Posterior vena cava (tissue), 2 donors: ENCODE measurements around the gene GPRASP2. TPM values are rescaled to one million over a fixed set of nuclear protein-coding genes. Genes with fewer than 3 reads are reported as not detected.
A peak's percentile ranks its signal among the peaks of the same experiment; 100 is the strongest.
"Not testable (repeated sequence)": the region's sequence is repeated elsewhere in the genome, so short reads cannot be mapped to it uniquely, and the experiment has no call there.

ENCODE experiments used
- DNase-seq: peaks from one replicate; pipeline ENCODE4 v3.0.0-alpha.2; 2020; ENCODE audit warnings: low spot score
- intact Hi-C, 2 donors: fragments of 100-400 bp; cut with DNase I; formaldehyde crosslinking; loops; one replicate each; pipeline versions ENCODE4 v1.14.1 to v1.14.2; 2022 to 2023
- long read RNA-seq, 2 donors: library from polyadenylated mRNA; unstranded; transcript quantifications; one replicate each; pipeline ENCODE4 v2.0.0, GENCODE V29; 2020 to 2021
- total RNA-seq, 2 donors: library from RNA; stranded (reverse); fragmentation: NEBNext Ultra II Directional; extraction: Animal tissue kit (Norgen Biotek cat#: 25700); gene quantifications; one replicate each; pipeline ENCODE4 v1.2.1, GENCODE V29; 2021
- donor health status: DM: yes; HTN: yes; CAD: no.
- donor health status: DM: yes; HTN: yes; CAD: no.

GPRASP2 gene
- total RNA-seq, result 10 to 100 TPM in 1 of 2 donors, 1 to 10 TPM in 1; 9.3 to 11.5 TPM
- long read RNA-seq, donor 1, partial matches to known transcripts, result 1 of 8 reads
- long read RNA-seq, donor 1, other reads (novel, unspliced or antisense), result 4 of 8 reads
- long read RNA-seq, donor 2, partial matches to known transcripts, result 1 of 3 reads
- long read RNA-seq, donor 2, other reads (novel, unspliced or antisense), result 1 of 3 reads

DNA sequence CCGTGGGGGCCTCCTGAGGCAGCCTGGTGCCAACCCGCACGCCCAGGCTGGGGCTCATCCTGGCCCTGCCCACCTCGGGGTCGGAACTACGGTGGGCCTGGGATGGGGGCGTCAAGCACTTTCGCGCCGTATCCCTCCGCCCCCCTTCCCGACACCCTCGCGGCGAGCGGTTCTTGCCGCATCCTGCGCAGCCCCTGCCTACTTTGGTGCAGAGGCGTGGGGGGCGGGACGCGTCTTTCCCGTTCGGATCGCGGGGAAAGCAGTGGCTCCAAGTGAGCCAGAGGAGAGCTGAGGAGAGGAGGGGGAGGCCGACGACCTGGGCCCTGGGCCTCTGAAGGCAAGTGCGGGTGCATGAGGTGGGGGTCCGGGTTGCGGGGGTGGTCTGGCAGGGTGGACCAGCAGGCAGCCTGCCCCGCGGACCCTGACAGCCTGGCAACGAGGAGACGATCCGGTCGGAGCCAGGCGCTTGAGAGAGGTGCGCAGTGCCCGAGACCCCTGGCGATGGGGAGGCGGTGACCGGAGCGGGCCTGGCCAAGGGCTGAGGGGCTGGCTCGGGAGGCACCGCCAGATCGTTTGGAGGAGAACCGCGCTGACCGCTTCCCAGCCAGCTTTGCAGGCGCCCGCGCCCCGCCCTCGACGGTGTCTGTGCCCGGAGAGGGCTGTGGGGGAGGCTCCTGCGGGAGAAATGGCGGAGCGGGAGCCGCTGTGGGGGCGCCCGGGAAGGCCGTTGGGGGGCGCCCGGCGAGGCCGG is at the start of gene GPRASP2:
GPRASP2 (plus strand) TSS at position 233 of the 751 bp plus-strand sequence. CDS start 2,422 bp downstream, outside the sequence.
- peak; percentile 85 for DNase-seq
- intact Hi-C loops, result loop anchor here in 1 of 2 donors (5.0 kb wide), 1 partner anchor 1400 kb away; the partner anchor contains the start of gene ZCCHC18

GRCh38 chrX:102663820-102664219 is 48.4 kb upstream of the GPRASP2 start:
- intact Hi-C loops, DNase-seq: not testable (repeated sequence)

DNA sequence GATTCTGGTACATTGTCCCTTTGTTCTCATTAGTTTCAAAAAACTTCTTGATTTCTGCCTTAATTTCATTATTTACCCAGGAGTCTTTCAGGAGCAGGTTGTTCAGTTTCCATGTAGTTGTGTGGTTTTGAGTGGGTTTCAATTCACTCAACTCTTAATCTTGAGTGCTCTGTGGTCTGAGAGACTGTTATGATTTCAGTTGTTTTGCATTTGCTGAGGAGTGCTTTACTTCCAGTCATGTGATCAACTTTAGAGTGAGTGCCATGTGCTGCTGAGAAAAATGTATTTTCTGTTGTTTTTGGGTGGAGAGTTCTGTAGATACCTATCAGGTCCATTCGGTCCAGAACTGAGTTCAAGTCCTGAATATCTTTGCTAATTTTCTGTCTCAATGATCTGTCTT is 45.2 kb upstream of the GPRASP2 start:
- intact Hi-C loops, DNase-seq: not testable (repeated sequence)

GRCh38 chrX:102669526-102669925 is 42.7 kb upstream of the GPRASP2 start:
- intact Hi-C loops, result no loop called here
- no peak for DNase-seq

DNA sequence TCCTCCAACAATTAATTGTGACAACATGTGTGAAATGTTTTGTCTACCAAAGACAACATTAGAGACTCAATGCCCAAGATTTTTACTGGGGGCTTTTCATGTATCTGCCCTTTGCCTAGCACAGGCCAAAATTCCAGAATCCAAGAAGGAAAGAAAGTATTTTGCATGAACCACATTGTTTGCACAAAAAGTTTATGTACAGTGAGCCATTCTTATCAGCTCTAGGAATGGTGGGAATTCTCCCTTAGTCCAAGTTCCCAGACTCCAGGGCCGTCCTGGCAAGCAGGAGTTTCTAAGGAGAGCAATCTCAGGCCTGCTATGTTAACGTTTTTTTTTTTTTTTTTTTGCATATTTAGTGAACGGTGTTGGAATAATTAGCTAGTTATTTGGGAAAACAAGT is 39.4 kb upstream of the GPRASP2 start:
- no peak for DNase-seq
- intact Hi-C loops, result no loop called here

GRCh38 chrX:102677479-102677878 is 34.8 kb upstream of the GPRASP2 start:
- DNase-seq, intact Hi-C loops: not testable (repeated sequence)

- DNase-seq, result no peak
- intact Hi-C loops, result no loop called here
Observed at GRCh38 chrX:102684772-102685520, 27.3 kb upstream of the GPRASP2 start.

DNA sequence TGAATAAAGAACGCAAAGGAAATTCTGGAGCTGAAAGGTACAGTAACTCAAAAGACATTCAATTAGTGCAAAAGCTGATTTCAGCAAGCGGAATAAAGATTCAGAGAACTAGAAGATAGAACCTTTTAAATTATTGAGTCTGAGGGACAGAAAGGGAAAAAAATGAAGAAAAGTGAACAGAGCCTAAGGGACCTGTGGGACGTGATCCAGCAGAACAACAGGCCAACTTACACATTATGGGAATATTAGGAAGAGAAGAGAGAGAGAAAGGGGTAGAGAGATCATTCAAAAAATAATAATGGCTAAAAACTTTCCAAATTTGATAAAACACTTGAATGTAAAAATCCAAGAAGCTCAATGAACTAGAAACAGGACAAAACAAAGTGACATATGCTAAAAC is 17.5 kb upstream of the GPRASP2 start:
- intact Hi-C loops, result no loop called here

DNA sequence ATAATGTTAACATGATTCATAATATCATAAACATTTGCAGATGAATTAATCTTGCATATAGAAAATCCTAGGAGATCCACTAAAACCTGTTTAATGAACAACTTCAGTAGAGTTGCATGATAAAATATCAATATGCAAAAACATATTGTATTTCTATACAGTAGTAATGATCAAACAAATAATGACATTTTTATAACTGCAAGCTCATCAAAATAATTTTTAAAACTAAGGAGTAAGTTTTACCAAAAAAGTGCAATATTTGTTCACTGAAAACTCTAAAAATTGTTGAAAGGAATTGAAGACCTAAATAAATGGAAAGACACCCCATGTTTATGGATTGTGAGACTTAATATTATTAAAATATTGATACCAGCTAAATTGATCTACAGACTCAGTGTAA is 15.9 kb upstream of the GPRASP2 start:
- no peak for DNase-seq
- intact Hi-C loops, result no loop called here

More for the DNA sequence above, 17.5 kb upstream of the GPRASP2 start:
- DNase-seq, result no peak

DNA sequence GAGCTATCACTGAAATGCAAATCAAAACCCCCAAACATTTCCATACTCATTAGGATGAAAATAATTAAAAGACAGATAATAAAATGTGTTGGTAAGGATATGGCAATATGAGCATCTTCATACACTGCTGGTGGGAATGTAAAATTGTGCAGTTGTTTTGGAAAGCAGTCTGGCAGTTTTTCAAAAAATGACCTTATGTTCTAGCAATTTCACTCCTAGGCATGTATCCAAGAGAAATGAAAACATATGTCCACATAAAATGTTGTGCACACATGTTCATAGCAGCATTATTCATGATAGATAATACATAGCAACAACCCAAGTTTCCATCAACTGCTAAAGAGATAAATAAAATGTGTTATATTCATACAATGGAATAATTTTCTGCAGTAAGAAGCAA is 14.8 kb upstream of the GPRASP2 start:
- DNase-seq, result no peak
- intact Hi-C loops, result no loop called here

DNA sequence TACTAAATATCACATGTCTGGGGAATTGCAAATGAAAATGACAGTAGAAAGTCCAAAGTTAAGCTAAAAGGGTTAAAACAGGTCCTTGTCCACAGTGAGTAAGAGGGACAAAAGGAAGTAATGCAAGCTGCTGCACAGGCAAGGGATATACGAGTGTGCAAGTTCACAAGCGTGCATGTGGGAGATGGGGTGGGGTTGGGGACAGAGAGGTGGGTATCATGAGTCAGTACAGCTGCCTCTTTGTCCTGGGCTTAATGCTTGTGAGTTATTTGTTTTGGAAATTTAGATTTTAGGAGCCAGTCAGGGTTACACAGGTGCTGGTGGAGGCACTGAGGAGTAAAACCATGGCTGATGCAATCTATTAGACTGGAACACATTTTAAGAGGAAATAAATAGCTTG is 3.3 kb upstream of the GPRASP2 start:
- no peak for DNase-seq
- intact Hi-C loops, result no loop called here

DNA sequence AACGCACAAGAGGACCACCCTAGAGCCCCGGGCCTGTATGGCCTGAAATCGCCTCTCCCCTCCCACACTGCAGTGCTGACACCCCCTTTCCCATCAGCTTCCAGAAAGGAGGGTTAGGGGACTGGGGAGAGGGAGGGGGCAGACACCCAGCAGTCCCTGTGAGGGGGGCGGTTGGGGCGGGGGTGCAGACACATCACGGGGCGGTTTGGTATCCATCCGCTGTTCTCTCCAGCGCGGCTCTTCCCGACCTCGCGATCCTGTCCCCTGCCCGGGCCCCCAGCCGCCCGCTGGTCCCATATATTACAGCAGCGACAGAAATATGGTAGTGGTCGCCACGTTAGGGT is 404 bp upstream of the GPRASP2 start:
- intact Hi-C loops, result loop anchor here in 1 of 2 donors (5.0 kb wide), 1 partner anchor 1400 kb away; the partner anchor contains the start of gene ZCCHC18
- DNase-seq, result no peak

DNA sequence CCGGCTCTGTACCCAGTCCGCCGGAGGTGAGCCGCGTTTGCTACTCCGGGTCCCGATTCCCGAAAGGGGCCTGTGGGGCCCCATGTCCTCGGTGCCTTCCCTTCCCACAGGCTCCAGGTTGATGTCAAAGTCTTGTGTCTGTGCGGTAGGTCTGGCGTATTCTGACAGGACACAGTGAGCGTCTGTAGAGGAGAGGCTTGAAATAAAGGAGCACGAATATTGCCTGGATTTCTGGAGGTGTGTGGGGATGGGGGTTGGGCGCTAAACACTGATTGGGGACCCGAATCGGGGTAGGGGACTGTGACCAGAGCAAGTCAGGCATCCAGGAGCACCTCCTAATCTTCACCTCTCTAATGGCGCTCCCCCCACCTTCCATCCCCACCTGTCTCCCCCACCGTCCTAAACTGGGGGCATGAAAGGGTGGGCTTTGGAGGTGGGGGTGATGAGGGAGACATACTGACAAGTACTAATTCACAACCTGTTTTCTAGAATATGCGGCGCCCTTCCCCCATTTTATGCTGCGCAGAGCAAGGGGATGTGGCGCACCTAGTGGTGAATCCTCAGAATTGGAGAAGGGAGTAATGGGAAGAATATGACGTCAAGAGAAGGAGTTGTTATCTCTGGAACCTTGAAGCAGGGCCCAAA is 855 bp downstream of the GPRASP2 start:
- no peak for DNase-seq
- intact Hi-C loops, result loop anchor here in 1 of 2 donors (5.0 kb wide), 1 partner anchor 1399 kb away; the partner anchor contains the start of gene ZCCHC18

GRCh38 chrX:102714994-102715393 is 2.7 kb downstream of the GPRASP2 start:
- no peak for DNase-seq
- intact Hi-C loops, result loop anchor here in 1 of 2 donors (5.0 kb wide), 1 partner anchor 1397 kb away; the partner anchor contains the start of gene ZCCHC18

DNA sequence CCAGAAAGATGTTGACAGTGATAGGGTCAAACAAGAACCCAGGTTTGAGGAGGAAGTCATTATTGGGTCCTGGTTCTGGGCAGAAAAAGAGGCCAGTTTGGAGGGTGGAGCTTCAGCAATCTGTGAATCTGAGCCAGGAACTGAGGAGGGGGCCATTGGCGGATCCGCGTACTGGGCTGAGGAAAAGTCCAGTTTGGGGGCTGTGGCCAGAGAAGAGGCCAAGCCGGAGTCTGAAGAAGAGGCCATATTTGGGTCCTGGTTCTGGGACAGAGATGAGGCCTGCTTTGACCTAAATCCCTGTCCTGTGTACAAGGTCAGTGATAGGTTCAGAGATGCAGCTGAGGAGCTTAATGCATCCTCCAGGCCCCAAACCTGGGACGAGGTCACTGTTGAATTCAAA is 3.7 kb downstream of the GPRASP2 start:
- DNase-seq, result no peak
- intact Hi-C loops, result no loop called here

DNA sequence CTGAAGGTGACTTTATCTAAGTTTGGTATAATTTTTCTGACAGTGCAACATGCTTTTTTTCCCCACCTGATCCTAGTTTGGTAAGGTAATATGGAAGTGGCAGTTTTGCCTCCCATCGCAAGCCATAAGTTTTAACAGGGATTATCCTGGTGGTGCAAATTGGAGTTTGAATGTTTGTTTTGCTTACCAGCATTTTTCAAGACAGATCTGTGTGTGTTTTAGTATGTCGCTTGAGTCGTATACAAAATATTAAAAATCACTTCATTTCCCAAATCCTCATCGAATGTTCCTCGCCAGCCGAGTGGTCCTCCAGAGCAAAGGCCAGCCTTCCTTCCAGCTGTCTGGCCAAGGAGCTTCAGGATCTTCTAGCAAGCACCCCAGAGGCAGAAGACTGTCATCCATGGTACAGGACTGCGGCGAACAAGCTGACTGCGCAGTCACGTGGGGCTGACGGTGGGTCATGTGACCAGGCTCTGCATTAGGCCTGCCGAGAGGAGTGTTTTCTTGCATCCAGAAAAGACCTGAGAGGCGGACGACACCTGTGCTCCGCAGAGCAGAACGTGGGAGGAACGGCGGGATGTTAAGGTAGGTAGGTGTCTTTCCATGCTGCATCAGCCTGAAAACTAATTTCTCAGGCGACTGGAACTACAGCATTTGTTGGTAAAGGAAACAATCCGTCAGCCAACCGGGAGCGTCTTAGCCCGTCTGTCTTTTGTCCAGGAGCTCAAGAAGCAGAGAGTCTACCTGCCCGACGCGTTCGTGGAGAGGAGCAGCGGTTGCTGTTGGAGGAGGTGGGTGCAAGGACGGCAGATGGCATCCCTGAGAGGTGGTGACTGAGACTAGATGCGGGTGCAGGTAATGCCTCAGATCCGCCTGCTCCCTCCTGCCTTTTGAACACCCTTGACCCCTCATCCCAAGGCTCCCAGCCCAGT is 8.3 kb downstream of the GPRASP2 start, which contains the start of gene GPRASP3:
GPRASP3 (plus strand) TSS at position 507 of the 932 bp plus-strand sequence. CDS start 28,253 bp downstream, outside the sequence.
- peak; percentile 92 for DNase-seq

GRCh38 chrX:102721169-102721506 is 8.9 kb downstream of the GPRASP2 start:
- intact Hi-C loops, DNase-seq: not testable (repeated sequence)

More for the DNA sequence above, 8.3 kb downstream of the GPRASP2 start, which contains the start of gene GPRASP3:
- intact Hi-C loops, result no loop called here

DNA sequence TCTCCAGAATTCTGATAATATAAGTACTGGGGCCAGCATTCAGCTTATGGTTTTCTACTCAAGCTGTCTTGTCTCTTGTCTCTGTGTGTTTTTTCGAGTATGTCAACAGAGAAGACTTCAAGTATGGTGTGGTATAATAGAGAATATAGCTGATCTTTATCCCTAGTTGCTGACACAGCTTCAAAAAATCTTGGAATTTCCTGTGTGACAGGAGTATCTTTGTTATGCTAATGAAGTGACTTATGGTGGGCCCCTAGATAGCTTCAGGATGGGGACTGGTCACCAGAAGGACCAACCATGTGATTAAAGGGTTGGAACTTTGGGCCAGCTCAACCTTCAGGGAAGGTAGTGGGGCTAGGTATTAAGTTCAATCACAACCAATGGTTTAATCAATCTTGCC is 11.2 kb downstream of the GPRASP2 start:
- intact Hi-C loops, result no loop called here
- DNase-seq, result no peak
